A549 (cell line): Measurements from ENCODE around the gene MAPKAPK3. TPM values are rescaled to one million over a fixed set of nuclear protein-coding genes. Genes with fewer than 3 reads are reported as not detected.

Experiments used
- ATAC-seq, 2 experiments: fragments of 200-7000 bp in 1 of 2; fragments of >200 bp in 1 of 2; cut with Nextera tagmentation in 1 of 2; cut with Tn5 transposase in 1 of 2; 3 replicates each; pipeline versions ENCODE4 v1.8.0 to v1.9.1; 2018 to 2020; ENCODE audit warnings: mild to moderate bottlenecking in 1 of 2, moderate library complexity in 1 of 2
- CTCF ChIA-PET: fragments of 300-600 bp; sonication (Branson Sonifier 250); formaldehyde crosslinking; extraction: SDS; loops from one replicate; lab custom pipeline; 2021; ENCODE audit warnings: antibody characterized with exemption, inconsistent platforms; lab: Yijun Ruan, JAX
- POLR2A ChIA-PET: fragments of 350-600 bp; formaldehyde crosslinking; extraction: SDS; loops from one replicate; lab custom pipeline; 2021; ENCODE audit warnings: antibody characterized with exemption, inconsistent platforms; lab: Yijun Ruan, JAX
- DNase-seq, 2 experiments: peaks; one replicate each; pipeline versions ENCODE4 v3.0.0 to v3.0.0-alpha.2; 2011 to 2016; ENCODE audit warnings: low read depth in 1 of 2, low spot score in 1 of 2
- FAIRE-seq: peaks from 2 replicates; lab custom pipeline; 2011; peaks lifted over from hg19 to GRCh38; lab: Jason Lieb, UNC
- H3K27ac ChIP-seq, 2 experiments: fragments of >200 bp; sonication (Bioruptor Twin); formaldehyde crosslinking; 3 replicates each; pipeline ENCODE4 v1.5.1; 2016 to 2017
- H3K4me1 ChIP-seq: fragments of >200 bp; sonication (Bioruptor Twin); formaldehyde crosslinking; 3 replicates; pipeline ENCODE4 v1.6.1; 2016
- H3K4me2 ChIP-seq: fragments of >200 bp; sonication (Bioruptor Twin); formaldehyde crosslinking; 3 replicates; pipeline ENCODE4 v1.6.1; 2016
- H3K4me3 ChIP-seq: fragments of >200 bp; sonication (Bioruptor Twin); formaldehyde crosslinking; 3 replicates; pipeline ENCODE4 v1.5.1; 2016
- H3K9me3 ChIP-seq: fragments of >200 bp; sonication (Bioruptor Twin); formaldehyde crosslinking; 3 replicates; pipeline ENCODE4 v1.6.1; 2016
- ATOH8 ChIP-seq: fragments of 250-450 bp; sonication (Bioruptor Pico); IDR thresholded peaks from 2 replicates; pipeline ENCODE4 v1.5.0; 2020; ENCODE audit warnings: low read depth, mild to moderate bottlenecking, moderate library complexity
- BHLHE40 ChIP-seq: IDR thresholded peaks from 2 replicates; pipeline ENCODE4 v1.6.1; 2012; ENCODE audit warnings: low read depth, low read length, inconsistent platforms
- CBX8 ChIP-seq: fragments of 200-600 bp; sonication (generic); IDR thresholded peaks from 2 replicates; pipeline ENCODE4 v1.6.1; 2016
- CEBPB ChIP-seq, 2 experiments: fragments of >200 bp in 1 of 2; sonication (Bioruptor Twin) in 1 of 2; formaldehyde crosslinking in 1 of 2; IDR thresholded peaks; 2 replicates each; pipeline ENCODE4 v1.6.1; 2012 to 2016
- E2F6 ChIP-seq: IDR thresholded peaks from 2 replicates; pipeline ENCODE4 v1.6.1; 2012; ENCODE audit warnings: low read depth, borderline replicate concordance
- EHF ChIP-seq: fragments of 250-450 bp; sonication (Bioruptor Pico); IDR thresholded peaks from 2 replicates; pipeline ENCODE4 v1.5.0; 2020; ENCODE audit warnings: mild to moderate bottlenecking
- EHMT2 ChIP-seq: fragments of 200-600 bp; sonication (generic); IDR thresholded peaks from 2 replicates; pipeline ENCODE4 v1.6.1; 2016; ENCODE audit warnings: antibody characterized with exemption, low read depth, mild to moderate bottlenecking, moderate library complexity
- FOSB ChIP-seq: fragments of 250-450 bp; sonication (Bioruptor Pico); IDR thresholded peaks from 2 replicates; pipeline ENCODE4 v1.5.0; 2020; ENCODE audit warnings: mild to moderate bottlenecking, moderate library complexity
- HOXB13 ChIP-seq: fragments of 250-450 bp; sonication (Bioruptor Pico); IDR thresholded peaks from 2 replicates; pipeline ENCODE4 v1.5.0; 2020; ENCODE audit warnings: low read depth, mild to moderate bottlenecking, moderate library complexity
- HOXB5 ChIP-seq: fragments of 250-450 bp; sonication (Bioruptor Pico); IDR thresholded peaks from 2 replicates; pipeline ENCODE4 v1.5.0; 2020; ENCODE audit warnings: mild to moderate bottlenecking, moderate library complexity
- JUNB ChIP-seq: fragments of >200 bp; sonication (Bioruptor Twin); formaldehyde crosslinking; IDR thresholded peaks from 2 replicates; pipeline ENCODE4 v1.6.1; 2016
- KDM5A ChIP-seq: fragments of 200-600 bp; sonication (generic); IDR thresholded peaks from 2 replicates; pipeline ENCODE4 v1.6.1; 2016; ENCODE audit warnings: antibody characterized with exemption, mild to moderate bottlenecking
- MAX ChIP-seq: IDR thresholded peaks from 2 replicates; pipeline ENCODE4 v1.6.1; 2012
- PBX3 ChIP-seq: IDR thresholded peaks from 2 replicates; pipeline ENCODE4 v1.6.1; 2012
- RFX5 ChIP-seq: fragments of 450-650 bp; IDR thresholded peaks from 2 replicates; pipeline ENCODE4 v1.7.1; 2014; ENCODE audit warnings: antibody characterized with exemption, mild to moderate bottlenecking, moderate library complexity
- TFCP2L1 ChIP-seq: fragments of 250-450 bp; sonication (Bioruptor Pico); IDR thresholded peaks from 2 replicates; pipeline ENCODE4 v1.5.0; 2021; ENCODE audit warnings: mild to moderate bottlenecking
- ZFP36 ChIP-seq: fragments of 450-650 bp; IDR thresholded peaks from 2 replicates; pipeline ENCODE4 v1.6.1; 2014; ENCODE audit warnings: borderline replicate concordance; ENCODE audit not compliant: partially characterized antibody
- WGBS: methylation state at CpG from one replicate; pipeline ENCODE4 v1.1.6; 2017; ENCODE audit errors: missing lambda C conversion rate; 5-methylcytosine and 5-hydroxymethylcytosine counted together
- polyA plus RNA-seq, 4 experiments: library from polyadenylated mRNA; depleted of rRNA in 3 of 4; stranded (reverse); fragments of >200 nt; fragmentation: RNase III in 1 of 4; extraction: RNeasy Plus Mini Kit Qiagen cat#74134 plus additional on column Dnase treatment in 1 of 4; gene quantifications; 2 replicates in 3 of 4; 3 replicates in 1 of 4; pipeline ENCODE4 v1.2.3, GENCODE V29; 2011 to 2017

Gene MAPKAPK3
- polyA plus RNA-seq, 2 of the 4 experiments (the other 2 are of a cell fraction) = 14.6 to 16.5 TPM

GRCh38 chr3:50658831-50659230, 41.9 kb downstream of the MAPKAPK3 start:
- Histone ChIP-seq H3K27ac (no peak overlapping the region), H3K9me3 (no peaks in the 10 kb centered on the region), H3K4me3 (no peak overlapping the region), H3K4me2 (no peak overlapping the region), H3K4me1 (peaks cover 7% of the 10 kb centered on the region; the same call in 2 of the 3 replicates)
- no peak for FAIRE-seq
- ATAC-seq = no peak
- CTCF ChIA-PET = interaction anchor here (1.1 kb wide), 1 partner anchor 9 kb away, joined by 3 read pairs; no protein-coding TSS in a partner anchor
- 57% methylated on average over 3 of the region's 3 CpGs for WGBS
- POLR2A ChIA-PET = no interaction called here
- no peak for TF ChIP-seq ZFP36
- TF ChIP-seq CEBPB (IDR thresholded peaks at IDR 0.05) = no peak
- no peak for TF ChIP-seq EHMT2
- no peak for DNase-seq

GRCh38 chr3:50660386-50660785, 43.4 kb downstream of the MAPKAPK3 start:
- CTCF ChIA-PET = no interaction called here

GRCh38 chr3:50661321-50661837, 44.4 kb downstream of the MAPKAPK3 start:
- no peak overlapping the region for H3K4me2 ChIP-seq
- peaks cover 7% of the 10 kb centered on the region; the same call in 2 of the 3 replicates for H3K4me1 ChIP-seq
- CTCF ChIA-PET = no interaction called here
- TF ChIP-seq FOSB (CRISPR knock-in tag) = no peak
- no peak for TF ChIP-seq PBX3
- TF ChIP-seq HOXB5 (CRISPR knock-in tag) = no peak
- TF ChIP-seq, all 56 proteins: peak for 0
- no peak for DNase-seq
- Histone ChIP-seq H3K27ac (no peak overlapping the region), H3K4me3 (no peak overlapping the region), H3K9me3 (no peaks in the 10 kb centered on the region)
- FAIRE-seq = no peak
- ATAC-seq = no peak
- WGBS = 67% methylated on average over 6 of the region's 6 CpGs
- POLR2A ChIA-PET = no interaction called here

More at GRCh38 chr3:50660386-50660785, 43.4 kb downstream of the MAPKAPK3 start:
- POLR2A ChIA-PET = interaction anchor here (0.7 kb wide), 1 partner anchor 1228 kb away, joined by 10 read pairs; no protein-coding TSS in a partner anchor
- WGBS = 76% methylated on average over 7 of the region's 10 CpGs
- TF ChIP-seq JUNB (no peak), PBX3 (no peak), MAX (no peak), TFCP2L1 (CRISPR knock-in tag) (no peak), CBX8 (no peak), ATOH8 (CRISPR knock-in tag) (no peak), BHLHE40 (no peak), RFX5 (no peak), KDM5A (no peak), E2F6 (no peak), HOXB13 (CRISPR knock-in tag) (no peak), EHF (CRISPR knock-in tag) (no peak)
- Histone ChIP-seq H3K4me3 (no peak overlapping the region), H3K4me1 (peaks cover 7% of the 10 kb centered on the region; the same call in 2 of the 3 replicates), H3K9me3 (no peaks in the 10 kb centered on the region), H3K27ac (no peak overlapping the region), H3K4me2 (no peak overlapping the region)
- DNase-seq (no peak), FAIRE-seq (no peak), ATAC-seq (no peak)
